ENCODE results near the gene STX5.
A peak's percentile ranks its signal among the peaks of the same experiment; 100 is the strongest.
"Not testable (repeated sequence)": the region's sequence is repeated elsewhere in the genome, so short reads cannot be mapped to it uniquely, and the experiment has no call there.

Gene STX5

DNA sequence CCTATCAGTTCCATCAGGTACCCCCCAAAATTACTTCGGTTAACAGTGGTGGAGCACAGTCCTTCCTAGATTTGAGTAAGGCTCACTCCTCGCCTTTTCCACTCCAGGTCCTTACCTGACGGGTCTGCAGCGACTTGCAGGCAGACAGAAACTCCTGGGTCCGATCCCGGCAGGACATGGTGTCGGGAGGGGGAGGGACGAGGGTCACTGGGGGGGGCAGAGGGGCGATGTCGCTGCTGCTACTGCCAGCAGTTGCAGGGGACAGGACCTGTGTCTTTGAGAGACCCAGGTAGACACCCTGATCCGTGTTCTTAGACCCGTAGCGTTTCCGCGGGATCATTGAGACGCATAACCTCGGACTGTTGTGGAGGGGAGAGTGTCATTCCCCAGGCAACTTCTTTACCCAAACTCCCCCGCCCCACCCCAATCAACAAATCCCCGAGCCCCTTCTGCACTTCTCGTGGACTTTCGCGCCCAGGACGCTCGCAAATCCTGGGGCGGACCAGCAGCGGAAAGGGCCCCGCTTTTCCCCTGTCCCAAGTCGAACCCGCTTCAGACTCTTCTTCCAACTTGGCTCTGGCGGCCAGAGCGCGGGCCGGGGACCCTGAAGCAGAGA is 839 bp downstream of the STX5 start:
- DNase-seq (ENCODE audit: low read depth), result no peak

DNA sequence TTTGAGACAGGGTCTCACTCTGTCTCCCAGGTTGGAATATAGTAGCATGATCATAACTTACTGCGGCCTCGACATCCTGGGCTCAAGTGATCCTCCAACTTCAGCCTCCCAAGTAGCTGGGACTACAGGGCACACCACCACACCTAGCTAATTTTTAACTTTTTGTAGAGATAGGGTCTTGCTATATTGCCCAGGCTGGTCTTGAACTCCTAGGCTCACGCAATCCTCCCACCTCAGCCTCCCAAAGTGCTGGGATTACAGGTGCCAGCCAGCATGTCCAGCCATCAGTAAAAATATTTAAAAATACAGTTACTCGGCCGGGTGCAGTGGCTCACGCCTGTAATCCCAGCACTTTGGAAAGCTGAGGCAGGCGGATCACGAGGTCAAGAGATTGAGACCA is 3.7 kb downstream of the STX5 start:
- DNase-seq (ENCODE audit: low read depth), result not testable (repeated sequence)

DNA sequence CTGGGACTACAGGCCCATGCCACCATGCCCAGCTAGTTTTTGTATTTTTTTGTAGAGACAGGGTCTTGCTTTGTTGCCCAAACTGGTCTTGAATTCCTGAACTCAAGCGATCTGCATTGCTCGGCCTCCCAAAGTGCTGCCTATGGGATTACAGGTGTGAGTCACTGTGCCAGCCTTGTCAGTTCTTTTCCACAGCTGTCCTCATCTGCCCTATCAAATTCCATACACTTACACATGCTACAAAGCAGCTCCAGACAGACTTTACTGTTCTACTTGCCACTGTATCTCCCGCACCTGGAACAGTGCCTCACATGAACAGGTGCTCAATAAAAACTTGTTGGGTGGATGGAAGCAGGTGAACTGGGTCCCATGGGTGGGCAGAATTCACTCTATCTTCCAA is 8.2 kb downstream of the STX5 start:
- DNase-seq (ENCODE audit: low read depth), result no peak

DNA sequence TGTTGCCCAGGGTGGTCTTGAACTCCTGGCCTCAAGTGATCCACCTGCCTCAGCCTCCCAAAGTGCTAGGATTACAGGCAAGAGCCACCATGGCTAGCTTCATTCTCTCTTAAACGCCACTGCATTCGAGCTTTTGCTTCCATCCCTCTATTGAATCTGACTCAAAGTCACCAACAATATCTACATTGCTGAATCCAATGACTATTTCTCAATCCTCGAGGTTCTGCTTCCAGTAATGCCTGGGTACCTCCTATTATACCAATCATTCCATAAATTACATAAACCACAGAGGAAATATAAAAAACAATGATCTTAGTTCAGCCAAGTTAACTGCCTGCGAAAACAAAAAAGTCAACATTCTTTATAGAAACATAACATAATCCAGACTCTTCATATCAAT is 14.7 kb downstream of the STX5 start:
- DNase-seq (ENCODE audit: low read depth), result no peak

DNA sequence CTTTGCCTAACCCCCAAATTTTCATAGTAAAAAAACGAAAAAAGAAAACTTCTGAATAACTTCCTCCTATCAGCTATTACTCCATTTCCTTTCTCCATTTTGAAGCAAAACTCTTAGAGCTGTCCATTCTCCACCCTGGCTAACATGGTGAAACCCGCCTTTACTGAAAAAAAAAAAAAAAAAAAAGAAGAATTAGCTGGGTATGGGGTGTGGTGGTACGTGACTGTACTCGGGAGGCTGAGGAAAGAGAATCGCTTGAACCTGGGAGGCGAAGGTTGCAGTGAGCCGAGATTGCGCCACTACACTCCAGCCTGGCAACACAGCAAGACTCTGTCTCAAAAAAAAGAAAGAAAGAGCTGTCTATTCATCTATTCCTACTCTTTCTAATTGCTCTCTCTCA is 15.3 kb downstream of the STX5 start:
- no peak for DNase-seq (ENCODE audit: low read depth)

DNA sequence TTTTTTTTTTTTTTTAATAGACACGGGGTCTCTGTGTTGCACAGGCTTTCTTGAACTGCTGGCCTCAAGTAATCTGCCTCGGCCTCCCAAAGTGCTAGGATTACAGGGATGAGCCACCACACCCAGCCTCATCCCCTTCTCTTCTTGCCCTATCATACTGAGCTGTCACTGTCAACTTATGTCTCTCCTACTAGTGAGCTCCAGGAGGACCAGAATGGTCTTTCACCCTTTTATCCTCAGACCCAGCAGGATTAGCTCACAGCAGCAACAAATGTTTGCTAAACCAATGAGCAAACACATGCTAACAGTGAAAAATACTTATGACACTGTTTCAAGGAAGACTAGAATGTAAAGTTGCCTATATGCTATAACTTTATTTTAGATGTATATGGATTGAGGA is 20.2 kb downstream of the STX5 start:
- no peak for DNase-seq (ENCODE audit: low read depth)

DNA sequence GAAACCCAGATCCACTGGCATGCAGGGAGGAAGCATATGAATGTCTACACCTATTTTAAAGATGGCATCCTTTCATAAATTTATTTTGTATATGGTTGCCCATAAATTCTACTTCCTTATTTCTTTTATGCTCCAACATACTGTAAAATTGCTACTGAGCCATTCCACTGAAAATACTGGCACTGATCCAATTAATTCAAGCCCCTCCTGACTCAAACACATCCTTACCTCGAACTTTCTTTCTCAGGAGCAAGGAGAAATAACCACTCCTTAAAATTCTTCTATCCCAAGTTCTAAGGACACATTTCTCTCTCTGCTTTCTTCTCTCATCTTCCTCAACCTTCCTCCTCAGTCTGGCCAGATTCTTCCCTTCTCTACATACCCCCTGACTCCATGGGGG is 21.1 kb downstream of the STX5 start:
- DNase-seq (ENCODE audit: low read depth), result no peak

DNA sequence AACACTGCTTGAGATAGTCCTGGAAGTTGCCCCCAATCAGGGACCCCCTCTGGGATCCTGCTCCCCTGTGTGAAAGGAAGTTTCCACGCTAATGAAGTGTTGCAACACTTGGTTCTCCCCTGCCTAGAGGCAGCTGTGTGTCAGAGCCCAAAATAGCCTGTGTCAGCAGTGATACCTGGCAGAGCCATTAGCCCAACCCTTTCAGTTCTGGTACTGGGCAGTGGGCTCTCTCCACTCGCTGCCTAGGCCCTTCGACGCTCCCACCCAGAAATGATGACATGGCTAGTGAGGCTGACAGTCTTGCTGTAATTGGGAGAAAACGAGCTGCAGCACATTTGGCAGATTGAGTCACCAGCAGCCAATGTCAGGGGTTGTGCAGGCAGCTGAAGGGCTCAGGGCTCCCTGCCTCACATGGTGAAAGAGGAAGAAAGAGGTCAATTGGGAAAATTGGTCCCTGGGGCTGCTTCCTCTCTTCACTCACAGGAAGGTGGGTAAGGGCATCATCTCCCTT is 25.2 kb downstream of the STX5 start:
- DNase-seq (ENCODE audit: low read depth), result no peak

DNA sequence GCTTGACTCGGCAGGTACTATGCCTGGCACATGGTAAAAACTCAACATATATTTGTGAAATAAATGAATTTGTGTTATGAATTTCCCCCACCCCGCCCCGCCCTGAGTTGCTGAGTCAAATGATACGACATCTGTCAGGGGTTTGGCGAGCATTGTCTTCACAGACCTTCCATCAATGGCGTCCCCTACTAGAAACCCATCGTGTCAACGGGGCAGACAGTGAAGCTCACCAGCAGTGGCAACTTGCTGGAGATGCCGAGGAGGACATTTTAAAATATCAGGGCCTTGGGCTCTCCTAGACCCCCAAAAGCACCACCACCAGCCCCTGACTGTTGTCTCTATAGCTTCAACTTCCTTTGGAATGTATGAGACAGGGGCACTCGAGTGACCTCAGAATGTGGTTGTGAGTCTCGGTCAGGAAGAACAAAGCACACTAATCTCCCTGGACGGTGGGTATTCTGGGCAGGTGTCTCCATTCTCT is 25.9 kb downstream of the STX5 start:
- DNase-seq (ENCODE audit: low read depth), result no peak

DNA sequence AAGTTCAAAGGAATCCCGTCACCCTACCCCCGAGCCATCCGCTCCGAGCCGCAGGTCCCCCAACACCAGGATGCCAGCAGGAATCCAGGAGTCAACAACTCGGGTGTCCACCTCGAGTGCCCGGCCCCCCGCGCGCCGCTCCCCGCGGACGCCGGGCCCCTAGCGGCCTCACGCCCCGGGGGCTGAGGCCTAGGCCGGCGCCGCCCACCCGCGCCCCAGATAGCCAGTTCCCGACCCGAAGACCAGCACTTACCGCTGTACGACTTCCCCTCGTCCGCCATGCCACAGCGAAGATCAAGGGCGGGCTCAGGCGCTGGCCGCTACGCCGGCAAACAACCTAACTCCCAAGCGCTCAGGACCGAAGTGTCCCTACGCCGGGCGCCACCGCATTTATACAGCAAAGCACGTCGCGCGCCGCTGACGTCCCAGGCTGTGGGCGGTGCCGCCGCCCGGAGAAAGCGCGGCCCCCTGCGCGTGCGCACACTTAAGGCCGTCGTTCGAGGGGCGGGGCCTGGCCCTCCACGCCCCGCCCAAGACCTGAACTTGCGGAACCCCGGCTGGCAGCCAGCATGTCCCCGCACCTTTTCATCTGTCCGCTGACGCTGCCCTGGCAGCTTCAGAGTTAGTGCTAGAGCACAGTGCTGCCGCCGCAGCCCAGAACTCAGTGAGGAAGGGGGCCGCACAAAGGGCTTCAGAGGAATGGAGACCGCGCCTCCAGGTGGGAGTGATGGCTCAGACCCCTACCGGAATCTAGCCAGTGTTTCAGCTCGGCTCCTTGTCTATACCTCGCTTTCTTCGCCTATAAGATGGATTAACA is 26.6 kb downstream of the STX5 start, which contains the start of gene NXF1:
TSS of gene NXF1 (minus strand) at position 365 of the 817 bp plus-strand sequence. CDS start at position 281, 84 bp downstream.
- peak; percentile 91 for DNase-seq (ENCODE audit: low read depth)

DNA sequence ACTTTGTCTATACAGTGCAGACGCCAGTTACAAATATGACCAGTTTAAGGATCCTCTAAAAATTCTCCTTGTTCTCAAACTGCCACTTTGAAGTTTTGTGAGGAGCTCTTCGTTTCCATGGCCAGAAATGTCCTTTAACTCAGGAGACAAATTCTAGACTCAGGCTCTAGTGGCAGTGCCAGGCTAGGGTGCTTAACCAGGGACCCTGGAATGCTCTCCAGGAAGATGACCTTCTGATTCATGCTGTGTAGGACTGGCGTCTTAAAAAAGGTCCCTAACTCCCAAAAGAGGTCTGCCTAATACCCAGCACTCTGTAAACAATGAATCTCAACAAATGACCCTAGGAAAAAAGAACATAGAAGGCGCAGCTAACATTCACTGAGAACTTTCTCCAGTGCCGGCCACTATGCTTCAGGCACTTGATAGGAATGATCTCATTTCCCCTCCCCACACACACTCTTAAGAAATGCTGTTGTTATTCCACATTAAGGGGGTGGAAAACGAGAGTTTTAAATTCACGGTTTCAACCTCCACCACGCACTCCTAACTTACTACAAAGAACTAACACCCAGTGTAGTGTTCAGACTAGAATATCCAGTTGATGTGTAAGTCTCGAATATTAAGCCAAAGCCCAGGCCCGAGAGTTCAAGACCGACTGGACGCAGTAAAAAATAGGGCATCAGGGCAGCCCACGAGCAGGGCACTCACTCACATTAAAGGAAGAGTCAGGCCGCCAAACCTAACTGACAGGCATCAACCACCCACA is 27.4 kb downstream of the STX5 start:
- no peak for DNase-seq (ENCODE audit: low read depth)

DNA sequence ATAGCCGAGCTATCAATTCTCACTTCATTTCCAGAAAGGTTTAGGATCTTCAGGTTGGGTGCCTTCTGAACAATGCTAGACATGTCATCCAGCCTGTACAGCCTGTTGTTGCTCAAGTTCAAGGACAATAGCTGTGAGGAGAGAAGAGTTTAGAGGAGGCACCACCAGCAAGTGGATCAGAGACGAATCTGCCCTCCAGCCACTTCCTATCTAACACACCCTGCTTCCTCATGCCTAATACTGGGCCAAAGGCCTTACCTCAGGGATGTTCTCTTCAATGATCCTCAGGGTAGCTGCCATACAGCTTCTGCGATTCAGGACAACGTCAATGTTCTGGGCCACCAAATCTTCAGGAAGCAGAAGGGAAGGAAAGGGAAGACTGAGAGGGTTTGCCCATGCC is 30.8 kb downstream of the STX5 start:
- DNase-seq (ENCODE audit: low read depth), result no peak

DNA sequence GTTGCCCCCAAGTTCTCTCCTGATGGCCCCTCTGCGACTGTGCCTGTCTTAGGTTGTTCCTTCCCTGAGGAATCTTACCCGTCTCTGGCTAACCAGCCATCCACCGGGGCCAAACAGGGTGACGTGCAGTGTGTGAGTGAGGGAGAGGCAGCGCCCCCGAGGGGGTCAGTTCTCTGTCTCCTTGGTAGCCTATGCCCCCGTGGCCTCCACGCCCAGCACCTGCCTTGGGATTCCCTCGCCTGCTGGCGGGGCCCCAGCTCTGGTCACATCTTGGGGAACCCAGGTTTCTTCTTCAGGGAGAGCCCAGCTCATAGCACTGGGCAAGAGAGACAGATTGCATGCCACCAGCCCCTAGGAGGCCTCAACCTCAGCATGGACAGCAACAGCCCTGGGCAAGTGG is 32.4 kb downstream of the STX5 start:
- no peak for DNase-seq (ENCODE audit: low read depth)

DNA sequence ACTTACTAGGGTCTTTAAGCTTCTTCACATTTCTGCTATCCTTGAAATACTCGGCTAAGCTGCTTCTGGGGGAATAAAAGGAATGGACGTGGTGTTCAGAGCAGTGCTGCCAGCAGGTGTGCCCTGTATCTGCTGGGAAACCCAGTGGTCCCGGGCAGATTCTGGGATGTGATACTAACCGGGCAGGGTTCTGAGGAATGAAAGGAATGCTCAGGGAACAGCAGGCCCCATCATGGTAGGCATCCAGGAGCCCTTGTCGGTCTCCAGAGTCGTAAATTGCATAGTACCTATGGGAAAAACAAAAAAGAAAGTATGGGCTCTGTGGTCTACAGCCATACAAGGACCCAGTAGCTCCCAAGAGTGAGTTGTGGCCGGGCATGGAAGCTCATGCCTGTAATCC is 35.6 kb downstream of the STX5 start:
- DNase-seq (ENCODE audit: low read depth), result no peak

DNA sequence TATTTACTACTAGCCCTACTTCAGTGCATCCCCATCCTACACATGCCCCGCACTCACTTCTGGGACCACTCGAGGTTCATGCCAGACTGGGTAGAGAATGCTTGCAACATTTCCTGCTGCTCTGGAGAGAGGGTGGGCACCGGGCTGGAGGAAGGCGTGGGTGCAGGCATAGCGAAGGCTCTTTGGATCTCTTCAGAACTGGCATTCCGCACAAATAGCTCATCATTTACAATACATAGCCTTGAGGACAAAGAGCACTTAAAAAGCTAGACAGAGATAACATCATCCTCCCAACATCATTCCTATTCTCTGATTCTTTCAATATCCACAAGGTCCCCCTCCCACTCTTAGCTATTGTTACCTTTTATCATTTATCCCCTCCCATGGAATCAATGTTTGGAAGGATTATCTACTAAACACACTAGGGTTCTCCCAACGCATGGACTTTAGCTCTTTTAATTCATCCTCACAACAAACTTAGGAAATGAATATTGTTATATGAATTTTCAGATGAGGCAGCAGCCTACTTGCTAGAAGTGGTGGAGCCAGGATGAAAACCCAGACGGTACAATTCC is 37.6 kb downstream of the STX5 start:
- DNase-seq (ENCODE audit: low read depth), result no peak

DNA sequence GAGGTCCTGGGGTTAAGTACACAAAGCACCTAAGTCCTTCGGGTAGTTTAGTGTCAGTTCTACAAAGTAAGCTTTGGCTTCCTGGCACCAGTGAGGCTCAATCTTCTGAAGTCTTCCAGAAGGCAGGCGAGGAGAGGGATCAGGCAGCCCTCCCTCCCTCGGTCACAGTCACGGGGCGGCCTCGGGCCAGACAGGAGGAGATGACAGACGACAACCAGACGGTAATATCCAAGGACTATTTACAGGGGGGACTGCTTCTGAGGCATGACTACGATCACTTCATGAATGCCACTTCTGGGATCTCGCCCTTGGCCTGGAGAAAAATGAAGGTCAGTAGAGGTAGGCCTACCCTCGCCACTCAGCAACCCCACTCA is 39.7 kb downstream of the STX5 start:
- no peak for DNase-seq (ENCODE audit: low read depth)

DNA sequence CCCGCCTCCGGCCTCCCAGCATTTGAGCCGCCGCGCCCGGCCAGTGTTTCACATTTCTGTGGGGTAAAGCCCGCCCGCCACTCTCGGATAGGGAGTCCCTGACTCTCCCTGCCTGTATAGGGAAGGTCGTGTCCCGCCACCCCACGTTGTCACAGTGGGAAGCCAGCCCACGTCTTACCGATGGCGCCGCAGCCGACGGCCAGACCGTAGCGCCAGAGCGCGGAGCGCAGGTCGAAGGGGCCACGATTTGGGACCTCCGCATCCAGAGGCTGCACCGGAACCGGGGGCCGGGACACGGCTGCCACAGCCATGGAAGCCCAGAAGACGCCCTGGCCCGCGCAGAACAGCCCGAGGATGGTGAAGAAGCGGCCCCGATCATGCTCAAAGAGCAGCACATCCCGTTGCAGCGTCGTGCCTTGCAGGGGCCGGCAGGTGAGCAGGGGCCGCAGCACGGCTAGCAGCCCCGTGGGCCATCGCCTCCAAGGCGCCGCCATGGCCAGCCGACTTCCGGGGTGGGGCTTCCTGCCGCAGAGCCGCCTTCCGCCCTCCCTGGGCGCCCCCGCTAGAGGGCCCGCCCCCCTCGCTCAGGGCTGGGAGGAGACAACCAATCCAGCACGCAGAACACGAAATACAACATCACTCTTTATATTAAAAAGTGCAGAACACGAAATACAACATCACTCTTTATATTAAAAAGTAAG is 40.2 kb downstream of the STX5 start, which contains the start of gene TMEM223:
TSS of gene TMEM223 (minus strand) at position 506 of the 701 bp plus-strand sequence. CDS start at position 494, 12 bp downstream.
- peak; percentile 90 for DNase-seq (ENCODE audit: low read depth)

DNA sequence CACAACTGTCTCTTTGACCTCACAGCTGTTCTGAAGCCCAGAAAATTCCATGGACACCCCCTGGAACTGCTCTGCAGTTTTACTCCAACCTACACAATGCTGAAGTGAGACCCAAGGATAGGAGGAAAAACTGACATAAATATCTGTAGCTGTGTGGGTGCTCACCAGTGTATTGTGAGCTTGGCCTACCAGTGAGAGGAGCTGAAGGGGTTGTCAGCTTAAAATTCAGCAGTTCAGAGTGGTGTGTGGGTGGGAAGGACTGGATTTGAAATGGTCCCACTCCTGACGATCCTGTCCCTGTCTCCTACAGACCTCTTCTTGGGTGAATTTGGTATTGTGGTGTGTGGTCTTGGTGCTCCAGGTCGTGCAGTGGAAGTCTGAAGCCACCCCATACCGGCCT is 42.3 kb downstream of the STX5 start:
- no peak for DNase-seq (ENCODE audit: low read depth)

DNA sequence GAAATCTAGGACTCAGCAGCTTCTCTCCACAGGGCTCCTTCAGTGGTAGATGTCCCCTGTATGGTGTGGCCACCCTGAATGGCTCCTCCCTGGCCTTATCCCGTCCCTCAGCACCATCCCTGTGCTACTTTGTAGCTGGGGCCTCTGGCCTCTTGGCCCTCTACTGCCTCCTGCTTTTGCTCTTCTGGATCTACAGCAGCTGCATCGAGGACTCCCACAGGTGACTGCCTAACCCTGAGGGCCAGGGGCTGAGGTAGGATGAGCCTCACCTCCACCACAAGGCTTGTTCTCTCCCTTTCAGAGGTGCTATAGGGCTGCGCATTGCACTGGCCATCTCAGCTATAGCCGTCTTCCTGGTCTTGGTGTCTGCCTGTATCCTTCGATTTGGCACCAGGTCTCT is 42.9 kb downstream of the STX5 start:
- no peak for DNase-seq (ENCODE audit: low read depth)

DNA sequence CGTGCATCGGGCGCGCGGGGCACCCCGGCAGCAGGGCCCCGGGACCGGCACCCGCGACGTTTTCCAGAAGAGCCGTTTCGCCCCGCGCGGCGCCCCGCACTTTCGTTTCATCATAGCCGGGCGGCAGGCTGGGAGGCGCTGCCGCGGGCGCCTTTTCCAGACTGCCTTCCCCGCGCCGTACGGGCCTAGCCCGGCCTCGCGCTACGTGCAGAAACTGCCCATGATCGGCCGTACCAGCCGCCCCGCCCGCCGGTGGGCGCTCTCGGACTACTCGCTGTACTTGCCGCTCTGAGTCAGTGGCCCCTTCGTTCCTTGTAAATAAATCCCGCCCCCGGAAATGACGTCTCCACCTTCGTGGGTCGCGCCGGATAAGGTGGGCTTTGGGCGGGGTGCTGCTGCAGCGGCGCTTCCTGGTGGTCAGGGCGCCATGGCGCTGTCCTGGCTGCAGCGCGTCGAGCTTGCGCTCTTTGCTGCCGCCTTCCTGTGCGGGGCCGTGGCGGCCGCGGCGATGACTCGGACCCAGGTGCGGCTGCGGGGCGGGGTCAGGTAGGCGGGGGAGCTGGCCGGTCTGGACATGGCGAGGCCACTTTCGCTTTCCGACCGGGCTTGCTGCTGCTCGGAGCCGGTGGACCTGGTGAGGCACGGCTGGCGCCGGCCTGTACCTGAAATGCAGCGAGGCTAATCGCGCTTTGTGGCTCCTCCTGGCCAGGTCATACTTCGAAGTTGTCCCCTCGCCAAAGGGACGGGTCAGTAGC is 44.7 kb downstream of the STX5 start, which contains the start of gene TMEM179B:
TSS of gene TMEM179B (plus strand) at position 398 of the 755 bp plus-strand sequence. CDS start at position 428, 30 bp downstream.
- peak; percentile 97 for DNase-seq (ENCODE audit: low read depth)

Data from stimulated activated CD8-positive, alpha-beta memory T cell treated with anti-CD3 and anti-CD28 coated beads, Interleukin-4, amount 100 ng/mL, for 24 hours (primary cell).